ENCODE data around the gene KCNK1. TPM values are rescaled to one million over a fixed set of nuclear protein-coding genes. Genes with fewer than 3 reads are reported as not detected.

Gene KCNK1
- total and polyA plus RNA-seq, 2 of the 4 experiments (the other 2 are of a cell fraction), result 0.90 to 1.6 TPM

DNA sequence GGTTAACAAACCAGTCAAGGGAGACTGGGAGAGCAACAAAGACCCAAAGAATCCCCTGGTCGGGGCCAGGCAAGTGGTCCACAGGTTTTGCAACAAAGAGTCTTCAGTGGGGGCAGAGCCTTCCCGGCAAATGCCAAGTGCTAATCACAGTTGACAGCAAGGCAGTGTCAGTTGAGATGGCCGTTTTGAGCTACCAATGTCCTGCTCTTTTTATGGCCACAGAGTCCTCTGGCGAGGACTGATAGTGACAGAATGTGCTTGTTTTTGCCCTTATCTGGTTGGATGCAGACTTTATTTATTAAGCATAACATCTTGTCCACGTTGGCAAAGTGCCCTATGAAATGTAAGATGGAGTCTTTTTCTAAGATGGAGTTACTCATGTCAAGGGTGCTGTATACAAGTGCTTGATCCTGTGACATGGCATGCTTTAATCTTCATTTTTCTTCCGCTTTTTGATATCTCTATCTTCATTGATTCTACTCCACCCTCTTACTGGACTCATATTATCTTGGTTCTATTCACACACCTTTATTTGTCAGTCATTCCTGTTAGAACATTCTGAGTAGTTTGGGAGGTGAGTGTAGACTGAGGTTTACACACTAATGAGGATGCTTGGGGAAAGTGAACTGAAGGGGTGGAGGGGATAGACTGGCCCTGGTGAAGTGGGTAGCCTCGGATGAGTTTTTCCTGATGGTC is 51.8 kb downstream of the KCNK1 start:
- in situ Hi-C loops (cut with MboI; ENCODE audit: low sequenced_read_pairs), result no loop called here
- H3K23ac ChIP-seq (ENCODE audit: low read depth, low read length), result no peak overlapping the region
- no peak overlapping the region for H3K18ac ChIP-seq (ENCODE audit: low read depth, low read length)
- ChIA-PET CTCF (no interaction called here), POLR2A (ENCODE audit: unreplicated experiment) (no interaction called here)
- H4K5ac ChIP-seq (ENCODE audit: low read depth, low read length), result no peak overlapping the region
- H3K4ac ChIP-seq (ENCODE audit: low read depth, low read length), result no peak overlapping the region
- H2BK15ac ChIP-seq (ENCODE audit: low read depth, low read length), result no peak overlapping the region
- intact Hi-C loops (cut with micrococcal nuclease), result no loop called here
- ATAC-seq (ENCODE audit: low read depth) (no peak), DNase-seq (no peak)
- H3K4me1 ChIP-seq (ENCODE audit: control insufficient read depth, insufficient read depth, low read length), result no peaks in the 10 kb centered on the region
- H3K9me3 ChIP-seq (ENCODE audit: control insufficient read depth, insufficient read depth, low read length), result peaks cover 4% of the 10 kb centered on the region; the same call in 1 of the 2 replicates
- H3K36me3 ChIP-seq (ENCODE audit: control insufficient read depth, insufficient read depth, low read length), result no peaks in the 10 kb centered on the region
- H2AFZ ChIP-seq (replicated peaks; ENCODE audit: low read length, poor library complexity), result no peak overlapping the region
- H3K9ac ChIP-seq (ENCODE audit: low read depth, low read length), result no peak overlapping the region
- no peak for TF ChIP-seq RCOR1 (IDR thresholded peaks at IDR 0.05; ENCODE audit: insufficient replicate concordance, low read length)
- TF ChIP-seq, protein P1, sequence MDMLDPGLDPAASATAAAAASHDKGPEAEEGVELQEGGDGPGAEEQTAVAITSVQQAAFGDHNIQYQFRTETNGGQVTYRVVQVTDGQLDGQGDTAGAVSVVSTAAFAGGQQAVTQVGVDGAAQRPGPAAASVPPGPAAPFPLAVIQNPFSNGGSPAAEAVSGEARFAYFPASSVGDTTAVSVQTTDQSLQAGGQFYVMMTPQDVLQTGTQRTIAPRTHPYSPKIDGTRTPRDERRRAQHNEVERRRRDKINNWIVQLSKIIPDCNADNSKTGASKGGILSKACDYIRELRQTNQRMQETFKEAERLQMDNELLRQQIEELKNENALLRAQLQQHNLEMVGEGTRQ (IDR thresholded peaks at IDR 0.05; ENCODE audit: low read depth, low read length), result no peak
- TF ChIP-seq, protein P2, sequence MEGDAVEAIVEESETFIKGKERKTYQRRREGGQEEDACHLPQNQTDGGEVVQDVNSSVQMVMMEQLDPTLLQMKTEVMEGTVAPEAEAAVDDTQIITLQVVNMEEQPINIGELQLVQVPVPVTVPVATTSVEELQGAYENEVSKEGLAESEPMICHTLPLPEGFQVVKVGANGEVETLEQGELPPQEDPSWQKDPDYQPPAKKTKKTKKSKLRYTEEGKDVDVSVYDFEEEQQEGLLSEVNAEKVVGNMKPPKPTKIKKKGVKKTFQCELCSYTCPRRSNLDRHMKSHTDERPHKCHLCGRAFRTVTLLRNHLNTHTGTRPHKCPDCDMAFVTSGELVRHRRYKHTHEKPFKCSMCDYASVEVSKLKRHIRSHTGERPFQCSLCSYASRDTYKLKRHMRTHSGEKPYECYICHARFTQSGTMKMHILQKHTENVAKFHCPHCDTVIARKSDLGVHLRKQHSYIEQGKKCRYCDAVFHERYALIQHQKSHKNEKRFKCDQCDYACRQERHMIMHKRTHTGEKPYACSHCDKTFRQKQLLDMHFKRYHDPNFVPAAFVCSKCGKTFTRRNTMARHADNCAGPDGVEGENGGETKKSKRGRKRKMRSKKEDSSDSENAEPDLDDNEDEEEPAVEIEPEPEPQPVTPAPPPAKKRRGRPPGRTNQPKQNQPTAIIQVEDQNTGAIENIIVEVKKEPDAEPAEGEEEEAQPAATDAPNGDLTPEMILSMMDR (conservative IDR thresholded peaks at IDR 0.05; ENCODE audit: low read depth, low read length), result no peak
- H3K4me2 ChIP-seq (ENCODE audit: low read depth, low read length), result no peak overlapping the region
- no peak overlapping the region for H4K91ac ChIP-seq (ENCODE audit: insufficient read depth, low read depth, low read length)
- H2BK120ac ChIP-seq (ENCODE audit: low read depth, low read length), result no peak overlapping the region
- H4K20me1 ChIP-seq (ENCODE audit: insufficient read depth, low read length), result no peaks in the 10 kb centered on the region
- no peaks in the 10 kb centered on the region for H3K79me1 ChIP-seq (ENCODE audit: low read depth in 1 of 2, low read length in 2 of 2)
- no peaks in the 10 kb centered on the region for H3K9me1 ChIP-seq (ENCODE audit: insufficient read depth, low read length)
- no peak overlapping the region for H2AK5ac ChIP-seq (ENCODE audit: low read depth, low read length)
- no peak overlapping the region for H3K14ac ChIP-seq (replicated peaks; ENCODE audit: low read depth, low read length)
- WGBS, 2 experiments (ENCODE audit: extremely low coverage in 2 of 2, insufficient read length in 1 of 2), result 46% methylated on average over 2 of the region's 7 CpGs; no CpG with 5 or more reads in 1 of the 2 experiments
- H3K27ac ChIP-seq (ENCODE audit: insufficient read depth, low read length), result no peak overlapping the region
- H4K8ac ChIP-seq (ENCODE audit: low read depth in 2 of 2, low read length in 2 of 2), result no peak overlapping the region
- H3K27me3 ChIP-seq (ENCODE audit: control insufficient read depth, insufficient read depth, low read length), result no peaks in the 10 kb centered on the region
- H2BK20ac ChIP-seq (ENCODE audit: low read depth, low read length), result no peak overlapping the region
- H2BK5ac ChIP-seq (ENCODE audit: low read depth, low read length, poor library complexity, severe bottlenecking), result no peak overlapping the region
- dilution Hi-C loops (cut with HindIII; ENCODE audit: low sequenced_read_pairs, unreplicated experiment), result no loop called here
- H3K56ac ChIP-seq (ENCODE audit: extremely low read depth, insufficient read depth, low read length), result no peak overlapping the region
- H3K4me3 ChIP-seq (ENCODE audit: insufficient read depth, low read depth, low read length), result no peak overlapping the region
- no TSS peak for BruUV-seq (replicated peaks)
- H2AK9ac ChIP-seq (replicated peaks; ENCODE audit: low read depth, low read length, poor library complexity), result no peak overlapping the region

All from IMR-90 (cell line).